ENCODE data around the gene CSNK2A1.
"Not testable (repeated sequence)": the region's sequence is repeated elsewhere in the genome, so short reads cannot be mapped to it uniquely, and the experiment has no call there.

The CSNK2A1 gene

DNA sequence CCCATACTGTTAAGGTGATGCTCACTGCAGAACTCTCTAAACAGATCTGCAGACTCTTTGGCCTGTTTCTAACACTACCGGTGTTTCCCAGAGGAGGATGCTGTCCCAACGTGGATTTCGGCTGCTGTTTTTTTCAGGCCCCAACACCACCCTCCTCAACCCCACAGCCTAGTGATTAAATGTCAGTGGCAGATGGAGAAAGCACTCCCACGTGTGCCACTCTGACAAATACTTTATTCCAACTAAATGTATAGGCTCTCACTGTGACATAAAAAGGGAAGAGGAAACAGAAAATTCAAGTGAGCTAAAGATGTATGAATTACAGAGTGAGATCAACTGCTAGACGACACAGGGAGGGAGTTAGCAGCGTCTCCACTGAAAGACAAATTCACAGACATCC, 84.8 kb downstream of the CSNK2A1 start:
- no peak for DNase-seq (ENCODE audit: low read depth in 3 of 3)

DNA sequence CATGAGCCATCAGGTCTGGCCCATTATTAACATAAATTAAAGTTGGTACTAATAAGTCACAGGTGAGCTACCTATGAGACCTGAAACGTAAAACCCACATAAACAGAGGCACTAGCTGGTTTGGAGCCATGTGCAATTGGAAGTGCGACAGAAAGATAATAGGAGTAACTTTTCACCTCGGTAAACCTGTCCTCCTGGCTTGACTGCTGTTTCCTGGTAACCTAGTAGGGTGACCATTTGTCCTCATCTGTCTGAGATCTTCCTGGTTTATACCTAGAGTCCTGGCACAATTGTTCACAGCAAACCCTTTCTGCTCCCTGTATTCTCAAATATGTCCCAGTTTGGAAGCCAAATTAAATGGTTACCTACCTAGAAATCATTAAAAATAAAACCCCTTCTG, 88.6 kb downstream of the CSNK2A1 start:
- no peak for DNase-seq (ENCODE audit: low read depth in 3 of 3)

DNA sequence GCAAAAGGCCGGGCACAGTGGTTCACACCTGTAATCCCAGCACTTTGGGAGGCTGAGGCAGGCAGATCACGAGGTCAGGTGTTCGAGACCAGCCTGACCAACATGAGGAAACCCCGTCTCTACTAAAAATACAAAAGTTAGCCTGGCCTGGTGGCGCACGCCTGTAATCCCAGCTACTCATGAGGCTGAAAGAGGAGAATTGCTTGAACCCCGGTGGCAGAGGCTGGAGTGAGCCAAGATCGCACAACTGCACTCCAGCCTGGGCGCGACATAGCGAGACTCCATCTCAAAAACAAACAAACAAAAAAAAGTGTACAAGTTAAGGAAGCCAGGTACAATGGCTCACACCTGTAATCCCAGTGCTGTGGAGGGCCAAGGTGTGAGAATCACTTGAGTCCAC, 91.6 kb downstream of the CSNK2A1 start:
- not testable (repeated sequence) for DNase-seq (ENCODE audit: low read depth in 3 of 3)

DNA sequence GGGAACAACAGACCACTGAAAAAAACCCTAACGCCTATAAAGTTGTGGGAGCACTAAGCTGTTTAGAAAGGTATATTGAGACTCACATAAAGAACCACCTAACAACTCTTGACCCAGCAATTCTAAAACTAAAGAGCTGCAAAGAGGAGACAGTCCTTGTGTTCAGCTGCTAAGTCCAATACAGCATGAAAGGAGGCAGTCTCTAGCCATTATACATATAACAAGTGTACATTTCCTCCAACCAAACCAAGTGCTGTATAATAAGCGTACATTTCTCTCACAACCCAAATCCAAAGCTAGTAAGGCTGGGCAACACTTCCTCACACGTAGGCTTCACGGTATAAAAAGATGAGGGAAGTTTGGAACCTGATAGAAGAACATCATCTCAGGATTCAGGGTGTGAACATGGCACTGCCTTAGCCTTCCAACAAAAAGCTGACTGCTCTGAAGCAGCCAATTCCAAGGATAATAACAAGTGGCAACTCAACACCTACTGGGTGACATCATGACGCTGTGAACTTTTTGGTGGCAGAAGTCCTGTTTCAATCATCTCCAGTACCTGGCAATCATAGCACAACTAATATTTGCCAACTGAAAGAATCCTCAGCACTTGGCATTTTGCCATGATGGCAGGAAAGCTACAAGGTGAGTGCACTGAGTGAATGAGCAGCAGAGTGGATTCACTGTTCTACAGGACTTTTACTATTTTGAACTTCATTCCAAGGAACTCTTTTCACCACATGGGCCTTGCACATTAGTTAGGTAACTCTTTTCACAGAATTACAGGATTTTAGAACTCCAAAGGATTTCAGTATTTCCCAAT, 97.9 kb downstream of the CSNK2A1 start:
- DNase-seq (ENCODE audit: low read depth in 3 of 3): no peak

DNA sequence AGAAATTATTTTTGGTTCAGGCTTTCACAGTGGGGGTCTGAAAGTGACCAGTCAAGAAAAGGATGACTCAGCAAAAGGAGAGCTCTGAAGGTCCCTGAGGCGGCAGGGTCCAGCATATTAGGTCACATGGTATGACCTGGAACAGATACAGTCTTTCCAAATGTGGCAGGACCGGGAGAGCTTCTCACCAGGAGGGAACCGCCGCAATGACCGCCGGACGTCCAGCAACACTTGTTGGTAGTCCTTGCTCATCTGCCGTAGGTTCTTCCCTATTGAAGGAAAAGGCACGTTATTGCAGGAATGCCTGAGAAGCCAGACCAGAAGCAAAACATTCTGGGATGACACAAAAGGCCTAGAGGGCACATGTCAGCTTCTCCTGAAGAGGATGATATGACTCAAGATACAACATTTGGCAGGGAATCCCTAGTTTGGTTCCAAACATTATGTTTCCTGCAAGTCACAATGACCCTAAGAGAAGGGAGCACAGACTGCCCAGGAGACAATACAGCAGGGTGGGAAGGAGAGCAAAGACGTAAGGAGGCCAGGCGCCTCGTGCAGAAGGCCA, 98.6 kb downstream of the CSNK2A1 start:
- no peak for DNase-seq (ENCODE audit: low read depth in 3 of 3)

DNA sequence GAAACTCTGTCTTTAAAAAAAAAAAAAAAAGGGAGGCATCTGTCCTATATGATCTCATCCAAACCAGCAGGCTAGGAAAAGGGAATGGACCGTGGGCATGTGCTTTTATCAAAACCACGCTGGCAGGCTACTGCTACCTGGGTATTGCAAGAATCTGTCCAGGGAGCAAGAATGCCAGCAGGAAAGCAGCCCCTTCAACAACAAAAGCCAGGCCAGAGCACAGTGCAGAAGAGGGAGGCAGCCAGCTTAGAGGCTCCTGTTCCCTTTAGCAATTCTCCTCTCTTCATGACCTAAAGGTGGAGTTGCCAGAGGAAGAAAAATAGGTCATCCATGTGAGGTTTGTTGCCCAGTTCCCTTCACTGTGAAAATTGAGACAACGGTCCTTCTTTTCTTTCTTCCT, 99.5 kb downstream of the CSNK2A1 start:
- no peak for DNase-seq (ENCODE audit: low read depth in 3 of 3)

DNA sequence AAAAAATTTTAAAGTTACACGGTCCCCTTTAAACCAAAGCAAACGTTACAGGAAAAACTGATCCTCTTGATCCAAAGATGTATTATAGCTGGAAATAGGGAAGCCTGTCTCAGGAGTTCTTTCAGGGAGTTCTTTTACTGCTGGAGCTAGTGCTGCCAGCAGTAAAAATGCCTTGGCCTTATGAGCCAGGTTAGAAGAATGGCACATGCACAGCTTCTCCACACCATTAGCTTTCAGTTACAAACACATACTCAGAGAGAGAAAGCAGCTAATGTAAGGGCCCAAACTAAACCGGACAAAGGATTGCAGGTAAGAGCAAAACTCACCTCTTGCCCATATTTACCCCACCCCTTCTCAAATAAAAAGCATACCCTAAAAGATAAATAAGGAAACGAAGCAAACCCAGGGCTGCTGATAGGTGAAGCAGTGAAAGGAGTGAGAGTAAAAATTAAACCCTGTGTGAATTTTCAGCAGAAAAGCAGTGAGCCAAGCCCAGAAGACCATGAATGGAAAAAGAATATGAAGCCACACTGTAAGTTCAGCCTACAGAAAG, 100.3 kb downstream of the CSNK2A1 start:
- no peak for DNase-seq (ENCODE audit: low read depth in 3 of 3)

DNA sequence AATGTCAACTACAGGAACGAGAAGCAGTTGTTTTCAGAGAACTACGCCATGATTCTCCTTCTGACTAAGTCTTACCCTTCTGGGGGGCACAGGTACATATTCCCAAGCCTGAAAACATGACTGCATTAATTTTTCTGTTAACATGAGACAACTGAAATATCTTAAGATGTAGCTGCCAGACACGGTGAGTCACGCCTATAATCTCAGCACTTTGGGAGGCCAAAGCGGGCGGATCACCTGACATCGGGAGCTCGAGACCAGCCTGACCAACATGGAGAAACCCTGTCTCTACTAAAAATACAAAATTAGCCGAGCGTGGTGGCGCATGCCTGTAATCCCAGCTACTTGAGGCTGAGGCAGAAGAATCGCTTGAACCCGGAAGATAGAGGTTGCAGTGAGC, 103.0 kb downstream of the CSNK2A1 start:
- no peak for DNase-seq (ENCODE audit: low read depth in 3 of 3)

DNA sequence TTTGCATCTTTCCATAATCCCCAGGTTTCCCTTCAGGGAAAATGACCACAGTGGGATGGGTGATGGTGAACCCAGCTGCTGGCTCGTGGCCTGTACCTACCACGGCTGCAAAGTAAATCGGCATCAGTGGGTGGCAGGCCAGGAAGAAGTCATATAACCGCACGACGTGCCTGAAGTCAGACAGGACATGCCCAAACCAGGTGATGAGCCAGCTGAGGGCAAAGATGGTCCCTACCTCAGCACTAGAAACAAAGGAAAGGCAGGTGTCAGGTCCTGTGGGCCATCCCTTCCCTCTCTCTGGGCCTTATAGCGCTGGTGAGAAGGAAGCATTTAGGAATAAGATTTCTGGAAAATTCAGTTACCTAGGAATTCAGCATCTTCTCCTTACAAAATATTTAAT, 103.4 kb downstream of the CSNK2A1 start:
- no peak for DNase-seq (ENCODE audit: low read depth in 3 of 3)

DNA sequence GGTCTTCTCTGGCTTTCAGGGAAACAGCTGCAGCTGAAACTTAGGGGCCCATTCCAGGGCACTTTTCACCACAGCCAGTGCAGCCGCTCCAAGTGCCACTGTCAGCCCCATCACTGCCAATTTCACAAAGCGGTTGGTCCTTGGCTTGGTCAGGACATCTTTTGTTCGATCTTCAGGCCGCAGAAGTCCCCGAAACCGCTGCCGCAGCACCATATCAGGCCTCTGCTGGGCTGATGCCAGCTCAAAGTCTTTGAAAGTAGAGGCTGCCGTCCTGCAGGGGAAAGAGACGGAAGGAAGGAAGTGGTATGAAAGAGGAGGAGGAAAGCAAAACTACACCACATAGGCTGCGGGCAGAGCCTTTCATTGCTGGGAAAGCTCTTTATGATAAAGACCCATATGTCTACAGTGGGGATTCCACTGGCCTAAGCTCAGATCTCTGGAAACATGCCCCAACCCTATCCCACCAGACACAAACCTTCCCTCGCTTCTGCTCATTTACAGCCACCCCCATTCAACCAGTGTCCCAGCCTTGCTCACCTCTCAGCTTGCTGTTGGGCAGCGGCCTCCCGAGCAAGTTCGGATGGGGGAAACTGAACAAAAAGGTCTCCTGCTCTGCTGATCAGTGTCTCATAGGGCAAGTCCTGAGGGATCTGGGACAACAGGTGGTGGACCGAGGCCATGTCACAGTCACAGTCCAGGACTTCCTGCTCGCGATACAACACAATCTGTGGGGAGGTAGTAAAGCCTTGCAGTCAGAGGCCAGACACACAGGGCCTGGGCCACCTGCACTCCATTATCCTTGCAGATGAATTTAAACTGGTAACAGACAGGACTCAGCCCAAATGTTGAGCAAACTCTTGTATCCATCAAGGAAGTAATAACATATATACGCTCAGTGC, 104.8 kb downstream of the CSNK2A1 start:
- DNase-seq (ENCODE audit: low read depth in 3 of 3): peak in 1 of 3 experiments; percentile 47

DNA sequence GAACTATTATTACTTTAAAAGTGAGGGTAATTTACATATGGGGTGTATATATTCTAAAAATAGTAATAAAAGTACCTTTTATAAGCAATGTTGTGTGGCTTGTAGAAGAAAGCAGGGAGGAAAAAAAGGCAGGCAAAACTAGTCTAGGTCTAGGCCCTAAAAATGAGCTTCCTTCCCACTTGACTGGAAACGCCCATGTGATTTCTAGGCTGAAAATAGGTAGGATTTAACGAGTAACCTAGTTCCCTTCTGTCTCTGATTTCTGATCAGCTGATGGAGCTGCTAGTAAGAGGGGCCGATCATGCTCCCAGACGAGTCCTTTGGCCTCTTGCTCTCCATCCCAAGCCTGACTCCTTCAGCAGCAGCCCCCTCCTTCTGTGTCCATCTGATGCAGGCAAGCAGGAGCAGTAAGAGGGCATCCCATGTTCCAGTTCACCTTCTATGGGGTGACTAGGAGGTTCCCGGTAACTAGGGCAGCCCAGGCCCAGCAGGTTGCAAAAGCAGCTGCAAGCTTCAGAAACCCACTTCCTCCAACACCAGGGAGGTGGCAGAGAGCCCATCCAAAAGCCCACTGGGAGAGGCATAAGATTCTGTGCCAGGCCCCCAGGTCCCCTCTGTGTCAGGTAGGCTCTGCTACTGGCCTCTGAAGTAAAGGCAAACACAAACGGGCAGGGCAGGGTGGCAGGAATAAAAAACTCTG, 105.7 kb downstream of the CSNK2A1 start:
- DNase-seq (ENCODE audit: low read depth in 3 of 3): no peak

DNA sequence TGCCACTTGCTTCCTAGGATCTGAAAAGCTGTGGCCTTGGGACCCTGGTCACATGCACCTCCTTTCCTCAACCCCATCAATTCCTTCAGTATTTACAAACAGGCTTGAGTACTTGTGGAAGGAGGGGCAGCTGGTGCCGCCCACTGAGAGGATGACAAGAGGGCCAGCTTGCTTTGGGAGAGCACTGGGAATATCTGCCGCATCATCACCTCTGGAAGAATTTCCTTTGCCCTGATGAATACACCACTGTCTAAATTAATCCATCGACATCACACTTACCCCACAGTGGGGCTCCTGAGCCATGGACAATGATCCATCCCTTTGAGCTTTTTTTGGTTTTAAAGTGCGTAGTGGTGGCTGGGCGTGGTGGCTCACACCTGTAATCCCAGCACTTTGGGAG, 107.1 kb downstream of the CSNK2A1 start:
- DNase-seq (ENCODE audit: low read depth in 3 of 3): no peak

DNA sequence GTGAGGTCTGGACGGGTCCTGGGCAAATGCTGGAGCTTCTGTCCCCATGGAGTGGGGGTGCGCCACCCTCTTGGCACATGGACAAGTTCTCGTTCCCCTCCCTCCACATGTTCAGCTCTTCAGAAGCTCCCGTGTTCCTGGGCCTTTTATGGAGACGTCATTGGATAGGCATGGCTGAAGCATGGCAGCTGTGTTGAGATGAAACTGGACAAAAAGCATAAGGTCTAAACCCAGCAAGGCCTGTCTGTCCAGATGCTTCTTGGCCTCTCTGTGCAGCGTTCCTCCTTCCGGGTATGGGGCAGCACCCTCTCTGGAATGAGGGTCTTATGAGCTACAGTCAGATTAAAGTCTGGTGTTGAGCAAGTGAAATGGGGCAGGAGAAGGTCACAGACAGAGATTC, 108.0 kb downstream of the CSNK2A1 start:
- DNase-seq (ENCODE audit: low read depth in 3 of 3): no peak

DNA sequence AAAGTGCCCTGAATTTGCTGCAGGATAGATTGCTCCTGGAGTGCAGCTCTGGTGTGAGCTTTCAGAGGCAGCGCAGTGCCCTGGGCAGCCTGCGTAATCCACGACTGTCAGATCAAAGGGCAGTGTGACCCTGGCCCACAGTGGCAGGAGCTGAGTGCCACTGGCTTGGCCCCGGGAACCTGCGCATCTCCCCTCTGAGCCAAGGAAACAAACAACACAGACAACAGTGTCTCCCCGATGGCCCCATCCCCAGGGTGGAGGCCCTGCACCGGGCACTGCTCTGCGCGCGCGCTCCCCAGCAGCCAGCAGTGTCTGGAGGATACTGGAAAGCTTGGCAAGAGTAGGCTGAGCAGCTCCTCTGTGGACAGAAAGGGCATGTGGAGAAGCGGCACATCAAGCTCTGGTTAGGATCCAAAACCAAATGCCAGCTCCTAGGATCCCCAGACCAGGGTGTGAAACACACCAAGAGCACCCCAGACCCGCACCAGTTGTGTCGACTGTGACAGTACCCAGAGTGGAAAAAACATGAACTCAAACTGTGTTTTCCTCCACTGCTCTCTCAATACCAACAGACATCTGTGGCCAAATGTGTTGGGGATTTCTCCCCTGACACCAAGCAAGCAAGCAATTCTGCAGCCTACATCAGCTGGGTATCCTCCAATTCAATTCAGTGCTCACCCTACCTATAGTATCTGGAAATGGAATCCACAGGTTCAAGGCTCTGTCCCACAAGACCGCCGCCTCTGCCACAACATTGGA, 108.8 kb downstream of the CSNK2A1 start:
- DNase-seq (ENCODE audit: low read depth in 3 of 3): no peak

DNA sequence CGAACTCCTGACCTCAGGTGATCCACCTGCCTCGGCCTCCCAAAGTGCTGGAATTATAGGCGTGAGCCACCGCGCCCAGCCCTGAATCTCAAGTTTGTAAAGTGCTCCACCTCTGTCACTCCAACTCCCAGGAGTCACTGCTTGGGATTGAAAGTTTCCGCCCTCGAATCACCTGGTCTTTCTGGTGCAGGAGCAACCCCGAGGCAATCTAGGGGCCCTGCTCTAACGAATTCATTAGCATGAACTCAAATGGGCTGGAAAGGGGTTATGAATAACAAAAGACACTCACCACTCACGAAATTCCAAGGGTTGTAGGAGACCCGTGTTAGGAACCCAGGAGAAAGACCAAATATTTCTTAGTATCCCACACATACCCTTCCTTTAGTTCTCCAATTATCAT, 109.4 kb downstream of the CSNK2A1 start:
- no peak for DNase-seq (ENCODE audit: low read depth in 3 of 3)

DNA sequence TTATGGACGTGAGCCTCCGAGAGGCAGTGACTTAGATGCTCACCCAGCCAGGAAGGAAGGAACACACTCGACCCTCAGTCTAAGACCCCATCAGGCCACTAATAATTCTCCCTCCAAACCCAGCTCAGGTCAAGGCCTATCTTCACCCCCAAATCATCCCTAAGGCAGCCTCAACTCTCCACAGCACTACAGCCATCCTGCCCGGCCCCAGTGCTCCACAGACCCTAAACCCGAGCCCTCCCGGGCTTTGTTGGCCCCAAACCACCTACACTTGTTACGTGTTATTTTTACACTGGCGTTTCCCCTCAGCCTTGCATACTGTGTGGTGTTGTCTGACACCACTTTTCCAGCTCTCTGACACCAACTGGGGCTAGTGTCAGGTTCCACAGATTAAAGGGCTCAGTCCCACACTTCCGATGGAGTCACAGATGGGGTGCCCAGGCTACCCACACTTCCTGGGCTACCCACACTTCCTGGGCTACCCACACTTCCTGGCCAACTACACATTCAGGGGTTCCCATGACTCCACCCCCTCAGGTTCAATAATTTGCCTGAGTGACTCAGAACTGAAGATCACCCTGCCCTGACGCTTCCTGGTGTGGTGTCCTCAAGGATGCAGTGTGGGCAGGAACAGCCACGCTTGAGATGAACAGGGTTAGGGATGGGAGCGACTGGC, 110.2 kb downstream of the CSNK2A1 start:
- DNase-seq (ENCODE audit: low read depth in 3 of 3): peak; percentile 18 to 56 (median 56)

DNA sequence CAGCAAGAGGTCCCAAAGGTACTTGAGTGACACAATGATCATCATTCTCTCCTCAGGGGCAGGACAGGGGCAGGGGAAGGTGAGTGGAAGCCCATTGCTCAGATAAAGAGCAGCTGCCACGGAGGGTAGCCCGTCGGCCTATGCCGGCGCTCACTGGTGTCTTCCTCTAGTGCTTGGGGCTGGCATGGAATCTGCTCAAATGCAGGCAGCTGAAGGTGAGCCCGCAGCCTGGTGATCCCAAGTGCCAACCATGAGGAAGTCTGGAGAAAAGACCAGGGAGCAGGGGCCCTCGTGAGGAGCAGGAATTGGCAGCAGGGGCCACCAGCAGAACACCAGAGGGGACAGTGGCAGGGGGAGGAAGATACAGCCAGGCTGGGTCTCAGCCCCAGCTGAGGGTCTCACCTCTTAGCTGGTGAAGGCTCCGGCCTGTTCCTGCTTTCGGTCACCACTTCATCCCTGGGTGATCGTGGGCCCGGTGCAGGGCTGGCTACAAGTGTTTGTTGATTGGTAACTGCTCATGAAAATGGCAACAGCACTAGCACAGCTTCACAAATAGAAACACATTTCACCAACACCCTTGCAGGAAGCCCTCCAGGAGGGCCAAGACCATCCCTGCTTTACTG, 110.8 kb downstream of the CSNK2A1 start:
- DNase-seq (ENCODE audit: low read depth in 3 of 3): no peak

DNA sequence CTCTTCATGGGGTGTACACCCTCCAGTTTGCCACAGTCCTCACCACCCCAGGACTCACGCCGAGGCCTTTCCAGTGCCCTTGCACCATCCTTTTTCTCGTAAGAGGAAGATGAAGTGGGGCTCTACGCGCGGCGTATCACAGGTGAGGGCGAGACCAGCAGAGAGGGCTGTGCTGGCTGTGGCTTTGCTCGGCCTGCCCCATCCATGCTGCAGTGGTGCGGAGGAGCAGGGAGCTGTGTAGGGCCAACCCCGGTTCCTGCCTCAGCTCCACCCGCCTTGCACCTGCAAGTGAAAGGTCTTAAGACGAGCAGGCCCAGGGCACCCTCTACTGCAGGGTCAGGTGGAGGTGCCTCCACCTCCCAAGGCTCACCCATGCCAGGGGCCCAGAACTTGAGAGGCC, 111.4 kb downstream of the CSNK2A1 start:
- no peak for DNase-seq (ENCODE audit: low read depth in 3 of 3)

DNA sequence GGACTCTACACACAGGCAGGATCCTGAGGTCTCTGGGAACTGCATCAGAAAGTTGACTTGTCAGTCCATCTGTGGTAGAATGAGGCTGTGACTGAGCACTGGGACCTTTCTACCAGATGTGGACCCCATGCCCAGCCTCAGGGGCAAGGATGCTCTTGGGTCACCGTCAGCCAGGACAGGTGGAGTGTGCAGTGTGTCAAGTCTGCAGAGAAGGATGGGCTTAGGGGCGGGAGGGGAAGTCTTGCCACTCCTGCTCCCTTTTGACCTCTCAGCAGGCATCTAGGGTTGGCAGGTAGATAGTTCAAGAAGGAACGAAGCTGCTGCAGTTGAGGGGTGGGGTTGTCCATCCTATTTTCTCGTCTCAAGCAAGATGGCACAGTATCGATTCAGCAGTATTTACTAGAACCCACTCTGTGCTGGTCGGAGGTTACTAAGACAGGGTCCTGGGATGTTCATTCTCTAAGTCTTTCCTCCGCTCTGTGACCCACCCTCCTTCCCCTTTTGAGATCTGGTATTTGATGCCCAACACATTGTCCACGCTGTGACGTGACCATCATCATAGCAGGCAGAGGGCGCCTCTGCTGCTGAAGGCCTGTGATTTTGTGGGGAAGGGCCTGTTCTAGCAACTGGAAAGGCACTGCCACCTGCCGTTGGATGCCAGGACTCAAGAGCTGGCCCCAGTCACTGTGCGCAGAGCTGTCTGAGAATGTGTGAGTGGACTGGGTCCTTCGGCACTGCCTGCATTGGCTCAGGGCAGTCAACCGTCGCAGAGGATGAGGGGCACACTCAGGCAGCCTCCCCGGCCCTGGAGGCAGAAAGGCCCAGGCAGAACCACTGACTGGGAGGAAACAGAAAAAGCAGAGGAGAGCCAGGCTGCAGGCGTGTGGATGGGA, 112.3 kb downstream of the CSNK2A1 start:
- DNase-seq (ENCODE audit: low read depth in 3 of 3): peak in 1 of 3 experiments; percentile 14
